Fibroblast of pulmonary artery (primary cell): ENCODE results near the gene PPM1B.
A peak's percentile ranks its signal among the peaks of the same experiment; 100 is the strongest.
"Not testable (repeated sequence)": the region's sequence is repeated elsewhere in the genome, so short reads cannot be mapped to it uniquely, and the experiment has no call there.

Experiments
- DNase-seq: peaks from one replicate; pipeline ENCODE4 v3.0.0-alpha.2; 2010; ENCODE audit warnings: low read depth
- H3K4me3 ChIP-seq: replicated peaks from 2 replicates; pipeline ENCODE4 v1.5.1; 2011; ENCODE audit warnings: low read depth, mild to moderate bottlenecking, control low read depth, low read length, moderate library complexity
- CTCF ChIP-seq: IDR thresholded peaks from 2 replicates; pipeline ENCODE4 v1.5.1; 2011; ENCODE audit warnings: mild to moderate bottlenecking, control low read depth, low read length, inconsistent platforms; ENCODE audit errors: missing control alignments

PPM1B gene

GRCh38 chr2:44169155-44169898 lies 652 bp downstream of the PPM1B start:
- peak overlapping the region; percentile 67 for H3K4me3 ChIP-seq
- DNase-seq, result peak; percentile 48
- TF ChIP-seq CTCF, result no peak

GRCh38 chr2:44170311-44170717 lies 1.6 kb downstream of the PPM1B start:
- DNase-seq, result peak; percentile 54
- H3K4me3 ChIP-seq, result peak overlapping the region; percentile 67
- TF ChIP-seq CTCF, result no peak

- peak overlapping the region; percentile 67 for H3K4me3 ChIP-seq
- no peak for DNase-seq
- no peak for TF ChIP-seq CTCF
These were observed 2.3 kb downstream of the PPM1B start for GRCh38 chr2:44171018-44171417.

GRCh38 chr2:44171442-44171841 lies 2.8 kb downstream of the PPM1B start:
- H3K4me3 ChIP-seq, result peak overlapping the region; percentile 67

GRCh38 chr2:44172576-44172975 lies 3.9 kb downstream of the PPM1B start:
- no peak overlapping the region for H3K4me3 ChIP-seq
- TF ChIP-seq CTCF, result no peak
- DNase-seq, result no peak

More at GRCh38 chr2:44171442-44171841, 2.8 kb downstream of the PPM1B start:
- DNase-seq, result not testable (repeated sequence)

- H3K4me3 ChIP-seq, result no peak overlapping the region
- TF ChIP-seq CTCF, result no peak
- no peak for DNase-seq
These were observed 10.3 kb downstream of the PPM1B start for GRCh38 chr2:44178950-44179349.

GRCh38 chr2:44181648-44182047 lies 13.0 kb downstream of the PPM1B start:
- H3K4me3 ChIP-seq, result no peak overlapping the region
- DNase-seq, result no peak
- TF ChIP-seq CTCF, result no peak
